ENCODE results near the gene SPEM2.

DNA sequence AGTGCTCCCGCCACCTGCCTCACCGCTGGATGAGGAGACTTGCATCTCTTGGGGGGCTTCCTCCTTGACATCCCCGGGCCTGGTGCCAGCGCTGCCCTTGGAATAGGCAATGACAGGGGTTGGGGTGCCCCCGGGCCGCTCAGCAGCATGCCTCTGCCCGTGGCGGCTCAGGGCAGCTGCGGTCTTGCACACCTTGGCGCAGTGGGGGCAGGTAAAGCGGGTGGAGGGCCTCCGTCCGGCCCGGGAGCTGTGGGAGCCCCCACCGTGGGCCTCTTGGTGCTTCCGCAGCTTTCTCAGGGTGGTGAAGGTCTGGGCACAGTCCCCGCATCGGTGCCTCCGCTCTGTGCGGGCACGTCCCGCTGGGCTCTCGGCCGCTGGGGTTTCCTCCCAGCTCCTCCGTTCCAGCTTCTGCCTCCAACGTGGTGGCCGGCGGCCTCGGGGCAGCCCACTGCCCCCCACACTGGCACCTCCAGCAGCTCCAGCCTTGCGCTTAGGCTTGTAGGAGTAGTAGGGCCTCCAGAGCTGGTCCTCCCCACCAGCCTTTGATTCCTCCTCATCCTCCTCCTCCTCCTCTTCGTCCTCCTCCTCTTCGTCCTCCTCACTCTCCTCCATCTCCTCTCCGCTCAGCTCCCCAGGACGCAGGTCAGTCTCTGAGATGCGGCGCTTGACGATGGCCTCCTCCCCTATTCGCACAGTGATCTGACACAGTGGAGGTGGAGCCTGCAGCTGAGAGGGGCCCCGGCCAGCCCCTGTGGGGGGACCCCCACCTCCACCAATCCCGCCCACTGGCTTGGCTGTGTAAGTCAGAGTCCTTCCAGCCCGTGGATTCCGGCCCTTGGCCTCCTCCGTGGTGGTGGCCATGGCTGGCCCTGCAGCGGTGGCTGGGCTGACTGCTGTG, 37.3 kb downstream of the SPEM2 start:
- TF ChIP-seq, protein P1, sequence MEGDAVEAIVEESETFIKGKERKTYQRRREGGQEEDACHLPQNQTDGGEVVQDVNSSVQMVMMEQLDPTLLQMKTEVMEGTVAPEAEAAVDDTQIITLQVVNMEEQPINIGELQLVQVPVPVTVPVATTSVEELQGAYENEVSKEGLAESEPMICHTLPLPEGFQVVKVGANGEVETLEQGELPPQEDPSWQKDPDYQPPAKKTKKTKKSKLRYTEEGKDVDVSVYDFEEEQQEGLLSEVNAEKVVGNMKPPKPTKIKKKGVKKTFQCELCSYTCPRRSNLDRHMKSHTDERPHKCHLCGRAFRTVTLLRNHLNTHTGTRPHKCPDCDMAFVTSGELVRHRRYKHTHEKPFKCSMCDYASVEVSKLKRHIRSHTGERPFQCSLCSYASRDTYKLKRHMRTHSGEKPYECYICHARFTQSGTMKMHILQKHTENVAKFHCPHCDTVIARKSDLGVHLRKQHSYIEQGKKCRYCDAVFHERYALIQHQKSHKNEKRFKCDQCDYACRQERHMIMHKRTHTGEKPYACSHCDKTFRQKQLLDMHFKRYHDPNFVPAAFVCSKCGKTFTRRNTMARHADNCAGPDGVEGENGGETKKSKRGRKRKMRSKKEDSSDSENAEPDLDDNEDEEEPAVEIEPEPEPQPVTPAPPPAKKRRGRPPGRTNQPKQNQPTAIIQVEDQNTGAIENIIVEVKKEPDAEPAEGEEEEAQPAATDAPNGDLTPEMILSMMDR (conservative IDR thresholded peaks at IDR 0.05; ENCODE audit: low read depth, low read length): no peak
- TF ChIP-seq EZH2phosphoT487 (IDR thresholded peaks at IDR 0.05; ENCODE audit: borderline replicate concordance, low read length): no peak
- no peak for TF ChIP-seq EZH2 (IDR thresholded peaks at IDR 0.05; ENCODE audit: low read length, unreplicated experiment)
